Vagina (tissue), 2 donors: ENCODE measurements around the gene OR4F15.

Experiments
- POLR2A ChIP-seq, 2 donors: fragments of 450-650 bp; IDR thresholded peaks; one replicate each; pipeline ENCODE4 v1.6.1; 2017; ENCODE audit warnings: antibody characterized with exemption in 2 of 2, mild to moderate bottlenecking in 2 of 2, moderate library complexity in 2 of 2
- POLR2AphosphoS5 ChIP-seq, 2 donors: sonication (generic); formaldehyde crosslinking; IDR thresholded peaks; one replicate each; pipeline ENCODE4 v1.9.0; 2017; ENCODE audit warnings: antibody characterized with exemption in 2 of 2, mild to moderate bottlenecking in 2 of 2, low read depth in 1 of 2; ENCODE audit not compliant: insufficient read depth in 1 of 2

DNA sequence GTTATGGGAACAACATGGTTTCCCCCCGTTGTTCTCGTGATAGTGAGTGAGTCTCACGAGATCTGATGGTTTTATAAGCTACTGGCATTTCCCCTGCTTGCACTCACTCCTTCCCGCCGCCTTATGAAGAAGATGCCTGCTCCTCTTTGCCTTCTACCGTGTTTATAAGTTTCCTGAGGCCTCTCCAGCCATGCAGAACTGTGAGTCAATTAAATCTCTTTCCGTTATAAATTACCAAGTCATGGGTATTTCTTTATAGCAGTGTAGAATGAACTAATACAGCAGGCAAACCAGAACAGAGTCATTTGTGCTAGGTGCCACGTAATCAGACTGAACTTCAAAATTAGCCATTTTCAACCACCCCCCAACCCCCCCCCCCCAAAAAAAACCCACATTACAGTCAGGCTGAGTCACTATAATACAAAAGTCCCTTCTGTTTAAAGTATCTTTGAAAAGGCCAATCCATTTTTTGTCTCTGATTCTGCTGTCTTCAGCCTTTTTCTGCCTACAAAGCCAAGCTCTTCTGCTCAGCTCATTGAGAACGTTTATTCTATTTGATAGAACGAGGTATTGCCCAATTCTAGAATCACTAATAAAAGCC is 4.6 kb upstream of the OR4F15 start:
- no peak for TF ChIP-seq POLR2A (IDR thresholded peaks at IDR 0.05)
- TF ChIP-seq POLR2AphosphoS5 (IDR thresholded peaks at IDR 0.05; ENCODE audit: insufficient read depth in 1 of 2, low read depth in 1 of 2), result no peak
